ENCODE results near the gene STX19. TPM values are rescaled to one million over a fixed set of nuclear protein-coding genes. Genes with fewer than 3 reads are reported as not detected.
A peak's percentile ranks its signal among the peaks of the same experiment; 100 is the strongest.

Gene STX19
- total and polyA plus RNA-seq, 2 of the 13 experiments (the other 11 are each of a cell fraction or from before 2014, with no cell fraction given) = not detected

GRCh38 chr3:93973131-93974126 lies 55.0 kb downstream of the STX19 start, which contains the start of gene PROS1 (continued):
- TF ChIP-seq PAXIP1 (CRISPR knock-in tag; conservative IDR thresholded peaks at IDR 0.05) (peak; percentile 45), SOX5 (CRISPR knock-in tag; IDR thresholded peaks at IDR 0.05; ENCODE audit: borderline replicate concordance) (no peak), ATF4 (CRISPR knock-in tag; IDR thresholded peaks at IDR 0.05) (0 out of 4 replicates have a peak, but pooled peaks of 1 of the 2 experiments have one; percentile 15), CSRNP2 (CRISPR knock-in tag; conservative IDR thresholded peaks at IDR 0.05; ENCODE audit: low read depth) (no peak), CC2D1A (CRISPR knock-in tag; IDR thresholded peaks at IDR 0.05) (no peak), ZFP36L2 (CRISPR knock-in tag; IDR thresholded peaks at IDR 0.05) (no peak), GPBP1L1 (CRISPR knock-in tag; IDR thresholded peaks at IDR 0.05) (no peak), IRF1 (CRISPR knock-in tag; IDR thresholded peaks at IDR 0.05; ENCODE audit: low read depth) (no peak), ZFP62 (CRISPR knock-in tag; IDR thresholded peaks at IDR 0.05) (no peak), ZNF136 (CRISPR knock-in tag; IDR thresholded peaks at IDR 0.05; ENCODE audit: low read depth) (no peak), TBX2 (CRISPR knock-in tag; IDR thresholded peaks at IDR 0.05; ENCODE audit: borderline replicate concordance) (peak; percentile 37; the same call in 1 of the 2 replicates), HMGA1 (CRISPR knock-in tag; conservative IDR thresholded peaks at IDR 0.05) (no peak), ZSCAN9 (CRISPR knock-in tag; IDR thresholded peaks at IDR 0.05; ENCODE audit: borderline replicate concordance) (no peak), ZNF577 (CRISPR knock-in tag; IDR thresholded peaks at IDR 0.05; ENCODE audit: borderline replicate concordance, low read depth) (no peak), MEIS1 (CRISPR knock-in tag; IDR thresholded peaks at IDR 0.05; ENCODE audit: borderline replicate concordance) (no peak), ZNF121 (CRISPR knock-in tag; IDR thresholded peaks at IDR 0.05) (no peak), RNF219 (CRISPR knock-in tag; IDR thresholded peaks at IDR 0.05) (no peak; the same call in 1 of the 2 replicates)
